Measurements from ENCODE around the gene MPL. TPM values are rescaled to one million over a fixed set of nuclear protein-coding genes. Genes with fewer than 3 reads are reported as not detected.
A peak's percentile ranks its signal among the peaks of the same experiment; 100 is the strongest.

Gene MPL
- polyA plus RNA-seq, 1 donor = 0.21 TPM

DNA sequence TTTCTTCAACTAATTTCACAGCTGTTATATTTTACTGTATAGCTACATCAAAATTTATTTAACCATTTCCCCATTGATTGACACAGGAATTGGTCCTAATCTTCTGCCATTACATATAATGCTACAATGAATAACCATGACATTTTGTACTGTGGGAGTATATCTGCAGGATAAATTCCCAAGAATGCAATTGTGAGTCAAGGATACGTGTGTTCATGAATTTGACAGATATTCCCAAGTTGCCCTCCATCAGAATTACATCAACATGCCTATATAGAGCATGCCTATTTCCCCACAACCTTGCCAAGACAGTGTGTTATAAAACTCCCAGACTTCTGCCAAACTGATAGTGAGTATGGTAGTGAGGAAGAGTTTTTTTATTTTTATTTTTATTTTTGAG is 39.6 kb upstream of the MPL start:
- Histone ChIP-seq H3K4me3 (ENCODE audit: low read length) (no peak overlapping the region), H3K4me1 (ENCODE audit: control insufficient read depth, insufficient read depth, low read length) (peaks cover 9% of the 10 kb centered on the region), H3K27me3 (ENCODE audit: control insufficient read depth, insufficient read depth, low read length) (no peaks in the 10 kb centered on the region), H3K36me3 (ENCODE audit: control insufficient read depth, insufficient read depth, low read length) (no peaks in the 10 kb centered on the region), H3K9me3 (ENCODE audit: control insufficient read depth, low read depth, low read length) (no peaks in the 10 kb centered on the region), H3K27ac (ENCODE audit: low read length) (no peak overlapping the region)
- WGBS (ENCODE audit: insufficient coverage, low lambda C conversion rate) = no CpG with 5 or more reads among the region's 1 CpG
- no peak for DNase-seq

DNA sequence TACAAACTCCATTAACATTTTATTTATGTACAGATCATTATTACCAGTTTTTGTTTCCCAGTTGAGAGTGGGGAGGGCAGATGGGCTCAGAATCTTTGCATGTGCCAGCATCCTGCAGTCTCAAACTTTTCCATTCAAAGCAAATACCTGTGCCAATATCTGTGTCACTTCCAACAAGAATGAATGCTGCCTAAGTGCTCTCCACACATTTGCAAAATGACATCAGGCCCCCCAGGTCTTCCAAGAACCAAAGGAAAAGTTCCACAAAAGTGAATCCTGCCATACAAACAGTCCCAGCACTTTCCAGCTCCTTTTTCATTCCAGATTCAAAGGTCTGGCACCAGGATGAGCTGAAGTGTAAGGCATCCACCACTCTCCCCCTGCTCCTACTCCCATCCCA is 38.5 kb upstream of the MPL start:
- no peaks in the 10 kb centered on the region for H3K36me3 ChIP-seq (ENCODE audit: control insufficient read depth, insufficient read depth, low read length)
- H3K27ac ChIP-seq (ENCODE audit: low read length) = no peak overlapping the region
- no peak for DNase-seq
- no peaks in the 10 kb centered on the region for H3K9me3 ChIP-seq (ENCODE audit: control insufficient read depth, low read depth, low read length)
- H3K27me3 ChIP-seq (ENCODE audit: control insufficient read depth, insufficient read depth, low read length) = no peaks in the 10 kb centered on the region
- H3K4me1 ChIP-seq (ENCODE audit: control insufficient read depth, insufficient read depth, low read length) = peaks cover 18% of the 10 kb centered on the region
- no peak overlapping the region for H3K4me3 ChIP-seq (ENCODE audit: low read length)

DNA sequence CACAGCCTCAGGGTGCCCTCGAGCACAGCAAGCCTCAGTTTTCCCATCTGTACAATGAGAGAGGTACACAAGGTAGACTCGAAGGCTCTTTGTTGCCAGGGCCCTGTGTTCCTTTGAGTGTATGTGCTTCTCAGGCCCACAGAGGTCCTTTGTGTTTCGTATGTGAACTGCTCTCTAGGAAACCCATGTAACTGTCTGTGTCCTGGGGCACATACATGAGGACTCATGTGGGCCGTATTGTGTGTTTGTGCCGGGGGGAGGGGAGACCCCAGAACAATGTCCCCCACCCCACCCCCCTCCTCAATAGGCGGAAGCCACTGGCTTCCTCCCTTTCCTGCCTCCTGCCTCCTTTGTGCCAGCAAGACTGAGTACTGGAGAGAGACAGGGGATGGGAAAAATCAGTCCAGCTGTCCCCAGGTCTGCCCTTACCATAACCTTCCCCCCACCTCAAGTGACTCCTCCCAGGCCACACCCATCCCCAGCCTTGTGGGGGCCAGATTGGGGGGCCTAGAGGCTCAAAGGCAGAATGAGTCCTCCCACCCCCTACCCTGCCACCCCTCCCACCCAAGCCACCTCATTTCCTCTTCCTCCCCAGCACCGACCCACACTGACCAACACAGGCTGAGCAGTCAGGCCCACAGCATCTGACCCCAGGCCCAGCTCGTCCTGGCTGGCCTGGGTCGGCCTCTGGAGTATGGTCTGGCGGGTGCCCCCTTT is 37.1 kb upstream of the MPL start, which contains the start of gene TIE1:
TSS of gene TIE1 (plus strand) at position 605 of the 717 bp plus-strand sequence. CDS start at position 695, 90 bp downstream.
- WGBS (ENCODE audit: insufficient coverage, low lambda C conversion rate) = 67% methylated on average over 1 of the region's 10 CpGs
- peaks cover 15% of the 10 kb centered on the region for H3K4me1 ChIP-seq (ENCODE audit: control insufficient read depth, insufficient read depth, low read length)
- H3K4me3 ChIP-seq (ENCODE audit: low read length) = no peak within 1 kb of the TSS
- no peaks in the 10 kb centered on the region for H3K27me3 ChIP-seq (ENCODE audit: control insufficient read depth, insufficient read depth, low read length)
- H3K36me3 ChIP-seq (ENCODE audit: control insufficient read depth, insufficient read depth, low read length) = no peaks in the 10 kb centered on the region
- no peaks in the 10 kb centered on the region for H3K9me3 ChIP-seq (ENCODE audit: control insufficient read depth, low read depth, low read length)
- no peak within 1 kb of the TSS for H3K27ac ChIP-seq (ENCODE audit: low read length)
- DNase-seq = no peak

DNA sequence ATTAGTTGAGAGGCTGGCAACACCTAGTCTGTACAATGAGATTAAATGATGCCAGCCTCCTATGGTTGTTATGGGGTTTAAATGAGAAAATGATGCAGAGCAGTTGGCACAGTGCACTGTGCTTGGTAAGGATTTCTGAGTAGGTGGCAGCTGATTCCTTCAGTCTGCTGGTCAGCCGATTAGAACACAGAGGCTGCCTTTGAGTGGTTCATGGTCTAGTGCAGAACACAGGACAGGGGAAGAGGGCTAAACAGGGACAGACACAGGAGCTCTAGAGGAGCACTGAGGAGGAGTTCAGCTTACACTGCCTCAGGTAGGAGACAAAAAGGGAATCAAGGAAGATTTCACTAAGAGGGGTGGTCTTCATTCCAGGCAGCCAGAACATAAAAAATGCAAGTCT is 35.4 kb upstream of the MPL start:
- DNase-seq = no peak
- peak overlapping the region; percentile 2 for H3K27ac ChIP-seq (ENCODE audit: low read length)
- no peak overlapping the region for H3K4me3 ChIP-seq (ENCODE audit: low read length)
- peaks cover 15% of the 10 kb centered on the region for H3K4me1 ChIP-seq (ENCODE audit: control insufficient read depth, insufficient read depth, low read length)
- no peaks in the 10 kb centered on the region for H3K27me3 ChIP-seq (ENCODE audit: control insufficient read depth, insufficient read depth, low read length)
- H3K9me3 ChIP-seq (ENCODE audit: control insufficient read depth, low read depth, low read length) = no peaks in the 10 kb centered on the region
- no CpG with 5 or more reads among the region's 1 CpG for WGBS (ENCODE audit: insufficient coverage, low lambda C conversion rate)
- no peaks in the 10 kb centered on the region for H3K36me3 ChIP-seq (ENCODE audit: control insufficient read depth, insufficient read depth, low read length)

DNA sequence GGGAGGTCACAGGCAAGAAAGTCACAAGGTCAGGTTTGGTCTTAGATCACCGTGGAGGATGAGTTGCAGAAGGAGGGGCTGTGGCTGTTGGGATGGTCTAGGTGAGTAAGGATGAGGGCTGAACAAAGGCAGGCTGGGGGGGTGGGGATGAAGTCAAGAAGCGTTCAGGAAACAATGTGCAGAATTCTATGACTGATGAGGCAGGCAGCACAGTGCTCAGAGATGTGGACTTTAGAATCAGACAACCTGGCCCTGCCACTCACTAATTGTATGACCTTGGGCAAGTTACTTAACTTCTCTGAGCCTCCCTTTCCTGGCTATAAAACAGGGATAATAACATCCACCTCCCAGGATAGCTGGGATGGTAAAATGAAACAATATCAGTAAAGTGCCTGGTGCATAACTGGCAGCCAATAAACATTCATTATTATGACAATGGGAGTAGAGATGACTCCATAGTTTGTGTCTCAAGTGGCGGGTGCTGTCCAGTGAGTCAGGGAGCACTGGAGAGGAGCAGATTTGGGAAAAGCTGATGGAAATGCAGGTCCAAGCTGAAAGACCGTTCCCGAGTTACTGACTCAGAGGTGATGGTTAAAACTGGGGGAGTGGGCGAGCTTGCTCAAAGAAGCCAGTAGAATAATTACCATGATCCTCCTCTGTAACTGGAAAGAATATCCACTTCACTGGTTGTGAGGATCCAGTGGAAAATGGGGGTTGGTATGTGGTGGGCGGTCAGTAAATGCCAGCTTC is 34.7 kb upstream of the MPL start:
- H3K9me3 ChIP-seq (ENCODE audit: control insufficient read depth, low read depth, low read length) = no peaks in the 10 kb centered on the region
- no peak overlapping the region for H3K4me3 ChIP-seq (ENCODE audit: low read length)
- DNase-seq = peak; percentile 63 to 85
- peaks cover 15% of the 10 kb centered on the region for H3K4me1 ChIP-seq (ENCODE audit: control insufficient read depth, insufficient read depth, low read length)
- peak overlapping the region; percentile 30 for H3K27ac ChIP-seq (ENCODE audit: low read length)
- WGBS (ENCODE audit: insufficient coverage, low lambda C conversion rate) = no CpG with 5 or more reads among the region's 7 CpGs
- H3K36me3 ChIP-seq (ENCODE audit: control insufficient read depth, insufficient read depth, low read length) = no peaks in the 10 kb centered on the region
- no peaks in the 10 kb centered on the region for H3K27me3 ChIP-seq (ENCODE audit: control insufficient read depth, insufficient read depth, low read length)

DNA sequence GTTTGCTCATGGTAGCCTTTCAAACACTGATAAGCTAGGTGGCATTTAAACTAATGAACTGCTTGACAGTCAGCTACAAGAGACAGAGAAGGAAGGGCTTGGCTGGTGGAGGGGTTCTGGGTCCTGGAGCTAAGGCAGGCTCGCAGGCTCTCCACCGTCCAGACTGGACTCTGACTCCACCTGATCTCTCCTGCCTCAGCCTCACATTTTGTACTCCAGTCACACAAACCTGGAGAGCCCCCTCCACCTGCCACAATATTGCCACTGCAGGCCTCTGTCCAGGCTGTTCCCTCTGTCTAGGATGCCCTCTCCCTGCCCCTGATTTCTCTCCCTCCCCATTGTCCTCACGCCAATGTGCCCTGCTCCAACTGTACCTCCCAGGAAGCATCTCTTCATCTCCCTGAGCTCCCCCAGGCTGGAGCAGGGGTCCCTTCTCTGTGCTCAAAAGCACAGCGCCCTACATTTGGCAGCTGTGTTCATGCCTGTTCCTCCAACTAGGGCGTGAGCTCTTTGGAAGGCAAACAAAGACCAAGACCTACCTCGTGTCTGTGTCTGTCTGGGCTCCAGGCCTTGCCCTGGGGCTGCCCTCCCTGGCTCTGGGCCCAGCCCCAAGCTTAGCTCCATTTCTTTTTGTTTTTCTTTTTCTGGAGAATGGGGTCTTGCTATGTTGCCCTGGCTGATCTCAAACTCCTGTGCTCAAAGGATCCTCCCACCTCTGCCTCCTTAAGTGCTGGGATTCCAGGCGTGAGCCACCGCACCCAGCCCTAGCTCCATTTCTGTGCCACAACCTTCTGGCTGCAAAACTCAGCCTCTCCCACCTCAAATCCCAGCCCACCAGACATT is 33.9 kb upstream of the MPL start:
- no peak overlapping the region for H3K4me3 ChIP-seq (ENCODE audit: low read length)
- DNase-seq = no peak
- 100% methylated on average over 1 of the region's 8 CpGs for WGBS (ENCODE audit: insufficient coverage, low lambda C conversion rate)
- H3K27me3 ChIP-seq (ENCODE audit: control insufficient read depth, insufficient read depth, low read length) = no peaks in the 10 kb centered on the region
- H3K36me3 ChIP-seq (ENCODE audit: control insufficient read depth, insufficient read depth, low read length) = no peaks in the 10 kb centered on the region
- peak overlapping the region; percentile 30 for H3K27ac ChIP-seq (ENCODE audit: low read length)
- no peaks in the 10 kb centered on the region for H3K9me3 ChIP-seq (ENCODE audit: control insufficient read depth, low read depth, low read length)
- H3K4me1 ChIP-seq (ENCODE audit: control insufficient read depth, insufficient read depth, low read length) = peaks cover 15% of the 10 kb centered on the region

DNA sequence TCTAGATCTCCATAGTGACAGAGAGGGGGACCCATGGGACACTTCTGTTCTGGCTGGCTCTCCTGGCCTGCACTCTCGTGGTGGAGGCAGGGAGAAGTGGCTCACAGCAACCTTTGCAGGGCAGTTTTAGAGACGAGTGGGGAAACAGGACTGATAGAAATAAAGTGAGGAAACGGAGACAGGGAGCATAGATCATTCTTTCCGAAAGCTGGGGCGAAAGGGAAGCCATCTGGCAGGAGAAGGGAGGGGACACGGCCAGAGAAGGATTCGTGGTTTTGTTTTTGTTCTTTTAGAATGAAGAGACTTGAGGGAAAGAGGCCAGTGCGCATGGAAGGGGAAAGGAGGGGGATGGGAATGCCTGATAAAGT is 33.3 kb upstream of the MPL start:
- no peak overlapping the region for H3K4me3 ChIP-seq (ENCODE audit: low read length)
- WGBS (ENCODE audit: insufficient coverage, low lambda C conversion rate) = 60% methylated on average over 4 of the region's 8 CpGs
- DNase-seq = no peak
- H3K36me3 ChIP-seq (ENCODE audit: control insufficient read depth, insufficient read depth, low read length) = no peaks in the 10 kb centered on the region
- H3K27ac ChIP-seq (ENCODE audit: low read length) = no peak overlapping the region
- no peaks in the 10 kb centered on the region for H3K27me3 ChIP-seq (ENCODE audit: control insufficient read depth, insufficient read depth, low read length)
- no peaks in the 10 kb centered on the region for H3K9me3 ChIP-seq (ENCODE audit: control insufficient read depth, low read depth, low read length)
- H3K4me1 ChIP-seq (ENCODE audit: control insufficient read depth, insufficient read depth, low read length) = peaks cover 15% of the 10 kb centered on the region

DNA sequence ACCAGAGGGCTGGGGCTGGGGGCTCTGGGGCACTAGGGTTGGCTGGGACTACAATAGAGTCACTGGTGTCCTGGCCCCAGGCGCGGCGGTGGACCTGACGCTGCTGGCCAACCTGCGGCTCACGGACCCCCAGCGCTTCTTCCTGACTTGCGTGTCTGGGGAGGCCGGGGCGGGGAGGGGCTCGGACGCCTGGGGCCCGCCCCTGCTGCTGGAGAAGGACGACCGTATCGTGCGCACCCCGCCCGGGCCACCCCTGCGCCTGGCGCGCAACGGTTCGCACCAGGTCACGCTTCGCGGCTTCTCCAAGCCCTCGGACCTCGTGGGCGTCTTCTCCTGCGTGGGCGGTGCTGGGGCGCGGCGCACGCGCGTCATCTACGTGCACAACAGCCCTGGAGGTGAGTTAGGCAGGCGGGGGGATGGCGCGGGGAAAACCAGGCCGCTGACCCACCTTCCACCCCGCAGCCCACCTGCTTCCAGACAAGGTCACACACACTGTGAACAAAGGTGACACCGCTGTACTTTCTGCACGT is 32.8 kb upstream of the MPL start:
- Histone ChIP-seq H3K9me3 (ENCODE audit: control insufficient read depth, low read depth, low read length) (no peaks in the 10 kb centered on the region), H3K27ac (ENCODE audit: low read length) (no peak overlapping the region), H3K36me3 (ENCODE audit: control insufficient read depth, insufficient read depth, low read length) (no peaks in the 10 kb centered on the region), H3K4me1 (ENCODE audit: control insufficient read depth, insufficient read depth, low read length) (peaks cover 15% of the 10 kb centered on the region), H3K27me3 (ENCODE audit: control insufficient read depth, insufficient read depth, low read length) (no peaks in the 10 kb centered on the region), H3K4me3 (ENCODE audit: low read length) (no peak overlapping the region)
- DNase-seq = no peak
- WGBS (ENCODE audit: insufficient coverage, low lambda C conversion rate) = no CpG with 5 or more reads among the region's 46 CpGs

DNA sequence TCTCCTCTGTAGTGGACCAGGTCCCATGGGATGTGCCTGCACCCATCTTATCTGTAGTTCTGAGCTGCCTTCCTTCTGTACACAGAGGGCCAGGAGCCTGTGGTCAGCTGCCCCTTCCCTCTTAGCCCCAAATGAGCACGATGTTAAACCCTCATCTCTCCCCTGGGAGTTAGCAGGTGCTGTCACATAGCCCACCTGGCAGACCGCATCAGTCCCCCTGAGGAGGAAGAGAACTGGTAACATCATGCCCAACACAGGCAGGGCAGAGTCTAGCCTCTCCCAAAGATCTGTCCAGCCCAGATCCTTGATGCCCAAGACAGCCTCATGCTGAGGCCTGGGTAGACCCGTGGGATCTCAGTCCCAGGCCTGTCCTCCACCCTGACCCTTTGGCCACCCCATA is 32.2 kb upstream of the MPL start:
- H3K36me3 ChIP-seq (ENCODE audit: control insufficient read depth, insufficient read depth, low read length) = no peaks in the 10 kb centered on the region
- no CpG with 5 or more reads among the region's 3 CpGs for WGBS (ENCODE audit: insufficient coverage, low lambda C conversion rate)
- DNase-seq = no peak
- H3K27me3 ChIP-seq (ENCODE audit: control insufficient read depth, insufficient read depth, low read length) = no peaks in the 10 kb centered on the region
- H3K9me3 ChIP-seq (ENCODE audit: control insufficient read depth, low read depth, low read length) = no peaks in the 10 kb centered on the region
- no peak overlapping the region for H3K27ac ChIP-seq (ENCODE audit: low read length)
- H3K4me1 ChIP-seq (ENCODE audit: control insufficient read depth, insufficient read depth, low read length) = peaks cover 15% of the 10 kb centered on the region
- no peak overlapping the region for H3K4me3 ChIP-seq (ENCODE audit: low read length)

DNA sequence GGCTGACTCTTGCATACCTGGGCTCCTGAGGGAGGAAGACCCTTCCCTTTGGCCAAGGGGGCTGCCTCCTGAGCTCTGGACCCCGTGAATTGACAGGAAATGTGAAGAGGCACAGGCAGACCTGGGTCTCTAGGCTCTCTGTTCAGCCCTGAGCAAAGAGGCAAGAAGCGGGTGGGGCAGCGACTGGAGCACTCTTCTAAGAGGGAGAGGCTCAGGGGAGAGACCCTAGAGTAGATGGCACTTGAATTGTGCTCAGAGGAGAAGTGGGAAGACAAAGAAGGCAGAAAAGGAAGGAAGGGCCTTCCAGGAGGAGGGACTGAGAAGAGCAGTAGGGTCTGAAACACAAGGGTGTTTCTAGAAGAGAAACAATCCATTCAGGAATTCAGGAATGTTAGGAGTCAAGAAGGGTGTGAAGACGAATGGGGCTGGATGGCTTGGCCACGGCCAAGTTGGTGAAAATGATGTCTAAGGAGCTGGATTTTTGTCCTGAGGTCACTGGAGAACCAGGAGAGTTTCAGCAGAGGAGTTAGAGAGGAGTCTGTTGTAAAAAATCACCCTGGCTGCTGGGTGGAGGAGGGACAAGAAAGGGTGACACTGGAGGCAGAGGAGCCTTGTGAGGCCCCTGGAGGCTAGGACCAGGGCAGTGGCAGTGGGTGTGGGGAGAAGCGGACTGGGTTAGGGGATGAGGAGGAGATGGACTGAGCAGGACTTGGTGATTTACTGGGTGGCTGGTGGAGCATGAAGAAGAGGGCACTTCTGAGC is 31.5 kb upstream of the MPL start:
- no peaks in the 10 kb centered on the region for H3K27me3 ChIP-seq (ENCODE audit: control insufficient read depth, insufficient read depth, low read length)
- no peaks in the 10 kb centered on the region for H3K36me3 ChIP-seq (ENCODE audit: control insufficient read depth, insufficient read depth, low read length)
- no peak overlapping the region for H3K27ac ChIP-seq (ENCODE audit: low read length)
- H3K9me3 ChIP-seq (ENCODE audit: control insufficient read depth, low read depth, low read length) = no peaks in the 10 kb centered on the region
- no peak overlapping the region for H3K4me3 ChIP-seq (ENCODE audit: low read length)
- no peak for DNase-seq
- 100% methylated on average over 1 of the region's 6 CpGs for WGBS (ENCODE audit: insufficient coverage, low lambda C conversion rate)
- peaks cover 15% of the 10 kb centered on the region for H3K4me1 ChIP-seq (ENCODE audit: control insufficient read depth, insufficient read depth, low read length)
